ENCODE measurements around the gene NACC1. TPM values are rescaled to one million over a fixed set of nuclear protein-coding genes. Genes with fewer than 3 reads are reported as not detected.
"Not testable (repeated sequence)": the region's sequence is repeated elsewhere in the genome, so short reads cannot be mapped to it uniquely, and the experiment has no call there.

NACC1 gene
- total RNA-seq, 3 donors from 2014 or later: 127 to 137 (median 134) TPM

- H3K27me3 Mint-ChIP-seq (ENCODE audit: low read depth); H3K36me3 Mint-ChIP-seq (ENCODE audit: insufficient read depth); H3K9me3 Mint-ChIP-seq; DNase-seq; ATAC-seq; H3K4me3 Mint-ChIP-seq: not testable (repeated sequence)
- peaks cover 26% of the 10 kb centered on the region for H3K4me1 Mint-ChIP-seq (ENCODE audit: low read depth)
Measured at GRCh38 chr19:13185763-13186657, 67.9 kb downstream of the NACC1 start.

- not testable (repeated sequence) for H3K27me3 Mint-ChIP-seq (ENCODE audit: low read depth); DNase-seq
Measured at GRCh38 chr19:13186688-13187087, 68.6 kb downstream of the NACC1 start.

GRCh38 chr19:13187419-13187818 lies 69.4 kb downstream of the NACC1 start:
- Mint-ChIP-seq H3K4me1 (ENCODE audit: low read depth) (peaks cover 24% of the 10 kb centered on the region), H3K9me3 (no peaks in the 10 kb centered on the region), H3K36me3 (ENCODE audit: insufficient read depth) (no peaks in the 10 kb centered on the region), H3K4me3 (no peak overlapping the region), H3K27me3 (ENCODE audit: low read depth) (no peaks in the 10 kb centered on the region)
- DNase-seq (no peak), ATAC-seq (no peak)

More at GRCh38 chr19:13186688-13187087, 68.6 kb downstream of the NACC1 start:
- H3K9me3 Mint-ChIP-seq; H3K36me3 Mint-ChIP-seq (ENCODE audit: insufficient read depth); ATAC-seq; H3K4me3 Mint-ChIP-seq: not testable (repeated sequence)
- peaks cover 30% of the 10 kb centered on the region for H3K4me1 Mint-ChIP-seq (ENCODE audit: low read depth)

GRCh38 chr19:13189600-13189999 lies 71.5 kb downstream of the NACC1 start:
- Mint-ChIP-seq H3K9me3 (no peaks in the 10 kb centered on the region), H3K36me3 (ENCODE audit: insufficient read depth) (no peaks in the 10 kb centered on the region)

More at GRCh38 chr19:13189600-13189999, 71.5 kb downstream of the NACC1 start:
- no peak overlapping the region for H3K4me3 Mint-ChIP-seq
- H3K27me3 Mint-ChIP-seq (ENCODE audit: low read depth): no peaks in the 10 kb centered on the region
- ATAC-seq: no peak
- DNase-seq: no peak
- H3K4me1 Mint-ChIP-seq (ENCODE audit: low read depth): peaks cover 32% of the 10 kb centered on the region

Other genes with a start within 250 kb of the NACC1 start
- 10 to 100 TPM; 14.3 to 19.5 (median 15.9) TPM for gene DNASE2, start 236.8 kb upstream of the NACC1 start, total RNA-seq
- under 1 TPM; 0.55 to 0.92 (median 0.68) TPM for gene KLF1, start 231.1 kb upstream of the NACC1 start, total RNA-seq
- gene GCDH, start 227.1 kb upstream of the NACC1 start, total RNA-seq: 10 to 100 TPM; 60.1 to 85.8 (median 72.8) TPM
- gene SYCE2, start 199.0 kb upstream of the NACC1 start, total RNA-seq: under 1 TPM; 0.53 to 0.91 (median 0.87) TPM
- gene FARSA, start 184.6 kb upstream of the NACC1 start, total RNA-seq: 100 to 1,000 TPM; 345 to 368 (median 368) TPM
- 1,000 to 10,000 TPM; 1,489 to 1,621 (median 1,575) TPM for gene CALR, start 179.7 kb upstream of the NACC1 start, total RNA-seq
- gene RAD23A, start 172.4 kb upstream of the NACC1 start, total RNA-seq: 100 to 1,000 TPM; 256 to 265 (median 264) TPM
- gene GADD45GIP1, start 161.0 kb upstream of the NACC1 start, total RNA-seq: 10 to 100 TPM; 60.5 to 65.2 (median 61.8) TPM
- not detected for gene DAND5, start 148.7 kb upstream of the NACC1 start, total RNA-seq
- 10 to 100 TPM; 11.1 to 20.4 (median 16.1) TPM for gene NFIX, start 122.8 kb upstream of the NACC1 start, total RNA-seq
- 1 to 10 TPM; 1.9 to 3.0 (median 2.9) TPM for gene LYL1, start 15.4 kb upstream of the NACC1 start, total RNA-seq
- 100 to 1,000 TPM; 240 to 248 (median 246) TPM for gene TRMT1, start 1.5 kb upstream of the NACC1 start, total RNA-seq
- 10 to 100 TPM; 64.5 to 66.0 (median 65.4) TPM for gene STX10, start 32.1 kb downstream of the NACC1 start, total RNA-seq
- 100 to 1,000 TPM in 2 of 3 donors, 10 to 100 TPM in 1; 99.4 to 113 (median 110) TPM for gene IER2, start 32.1 kb downstream of the NACC1 start, total RNA-seq

Measured in activated T-cell treated with anti-CD3 and anti-CD28 coated beads, Interleukin-2, amount 50 U/mL, for 4 hours (primary cell).